GM19452 (cell line): ENCODE results near the gene NPHS2.
A peak's percentile ranks its signal among the peaks of the same experiment; 100 is the strongest.

Experiments used
- ATAC-seq: cut with Tn5 transposase; IDR thresholded peaks from one replicate; pipeline ENCODE4 v1.9.1; 2021; ENCODE audit not compliant: unreplicated experiment

The NPHS2 gene

GRCh38 chr1:179575497-179576314 lies at the start of gene NPHS2:
Gene NPHS2 (minus strand): TSS chr1:179575948. CDS start chr1:179575864, 84 bp downstream.
- no peak for ATAC-seq

- ATAC-seq = no peak
Measured at GRCh38 chr1:179612361-179612760, 36.6 kb upstream of the NPHS2 start.

DNA sequence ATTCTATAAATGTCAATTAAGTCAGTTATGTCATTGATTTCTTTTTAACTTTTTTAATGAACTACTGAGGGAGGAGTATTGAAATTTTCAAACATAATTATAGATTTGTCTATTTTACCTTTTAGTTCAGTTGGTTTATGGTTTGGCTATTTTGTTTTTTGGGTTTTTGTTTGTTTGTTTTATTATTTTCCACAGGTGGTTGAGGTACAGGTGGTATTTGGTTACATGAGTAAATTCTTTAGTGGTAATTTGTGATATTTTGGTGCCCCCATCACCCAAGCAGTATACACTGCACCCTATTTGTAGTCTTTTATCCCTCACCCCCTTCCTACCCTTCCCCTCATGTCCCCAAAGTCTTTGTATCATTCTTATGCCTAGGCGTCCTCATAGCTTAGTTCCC lies 25.3 kb upstream of the NPHS2 start:
- no peak for ATAC-seq

- no peak for ATAC-seq
Measured at GRCh38 chr1:179599623-179600249, 24.0 kb upstream of the NPHS2 start.

DNA sequence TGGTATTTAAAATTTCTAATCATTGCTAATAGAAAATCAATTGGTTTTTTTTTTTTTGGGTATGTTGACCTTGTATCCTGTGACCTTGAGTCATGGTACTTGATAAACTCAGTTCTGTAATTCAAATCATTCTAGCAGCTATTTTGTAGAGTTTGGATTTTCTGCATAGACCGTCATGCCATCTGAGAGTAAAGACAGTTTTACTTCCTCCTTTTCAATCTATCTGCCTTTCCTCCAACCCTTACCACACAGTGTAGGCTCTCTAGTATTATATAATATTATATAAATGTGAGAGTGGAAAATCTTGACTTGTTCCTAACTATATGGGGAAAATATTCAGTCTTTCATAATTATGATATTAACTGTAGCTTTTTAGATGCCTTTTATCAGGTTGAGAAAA lies 22.9 kb upstream of the NPHS2 start:
- no peak for ATAC-seq

GRCh38 chr1:179591592-179592580 lies 16.1 kb upstream of the NPHS2 start, which contains the start of gene TDRD5:
Gene TDRD5 (plus strand): TSS chr1:179591832. CDS start chr1:179592616, 784 bp downstream.
- ATAC-seq = no peak

GRCh38 chr1:179591253-179591591 lies 15.5 kb upstream of the NPHS2 start:
- no peak for ATAC-seq

DNA sequence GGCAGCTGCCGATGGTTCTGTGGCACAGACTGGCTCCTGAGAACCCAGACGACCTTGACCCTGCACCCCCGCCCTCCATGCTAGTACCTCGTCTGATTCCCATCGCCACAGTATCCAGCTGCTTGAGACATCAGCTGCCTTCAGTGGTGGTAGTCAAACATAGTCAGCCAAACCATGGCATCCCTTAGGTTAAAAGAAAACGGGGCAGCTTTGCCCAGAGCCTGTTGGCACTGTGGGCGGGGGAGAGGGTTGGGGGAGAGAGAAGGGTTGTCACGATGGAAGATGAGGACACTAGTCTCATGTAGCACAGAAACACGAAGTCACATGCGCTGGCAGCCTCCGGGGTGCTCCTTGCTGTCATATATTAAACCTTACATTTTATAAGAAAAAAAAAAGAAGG lies 14.9 kb upstream of the NPHS2 start:
- no peak for ATAC-seq

- ATAC-seq = no peak
Measured at GRCh38 chr1:179589509-179589908, 13.8 kb upstream of the NPHS2 start.

GRCh38 chr1:179588425-179589024 lies 12.8 kb upstream of the NPHS2 start:
- ATAC-seq = no peak

- ATAC-seq = no peak
Measured at GRCh38 chr1:179587336-179587735, 11.6 kb upstream of the NPHS2 start.

DNA sequence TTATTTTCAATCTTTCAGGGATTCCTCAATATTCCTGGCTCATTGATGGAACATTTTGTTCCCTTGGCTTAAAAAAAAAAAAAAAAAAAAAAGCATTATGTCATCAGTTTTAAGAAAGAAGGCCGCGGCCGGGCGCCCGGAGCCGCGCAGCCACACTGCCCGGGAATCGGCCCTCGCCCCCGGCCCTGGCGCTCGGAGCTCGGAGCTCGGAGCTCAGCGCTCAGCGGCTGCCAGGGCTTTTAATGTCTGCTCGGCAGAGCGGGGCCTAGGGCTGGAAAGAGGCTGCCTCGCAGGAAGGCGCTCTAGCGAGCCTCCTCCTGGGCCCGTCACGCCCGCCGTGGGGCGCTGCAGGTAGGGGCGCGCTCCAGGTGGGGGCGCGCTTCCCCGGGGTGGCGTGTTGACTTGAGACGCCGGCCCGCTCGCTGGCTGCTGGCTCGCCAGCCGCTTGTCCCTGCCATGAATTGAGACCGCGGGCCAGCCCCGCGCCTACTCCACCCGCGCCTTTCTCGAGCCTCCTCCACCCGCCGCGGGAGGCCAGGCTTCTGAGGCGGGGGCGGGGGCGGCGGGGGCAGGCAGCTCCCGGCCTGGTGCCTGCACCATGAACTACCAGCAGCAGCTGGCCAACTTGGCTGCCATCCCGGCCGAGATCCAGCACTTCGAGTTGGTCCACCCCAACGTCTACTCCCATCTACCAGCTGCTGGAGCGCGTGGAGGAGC lies 10.5 kb upstream of the NPHS2 start:
- ATAC-seq = no peak

DNA sequence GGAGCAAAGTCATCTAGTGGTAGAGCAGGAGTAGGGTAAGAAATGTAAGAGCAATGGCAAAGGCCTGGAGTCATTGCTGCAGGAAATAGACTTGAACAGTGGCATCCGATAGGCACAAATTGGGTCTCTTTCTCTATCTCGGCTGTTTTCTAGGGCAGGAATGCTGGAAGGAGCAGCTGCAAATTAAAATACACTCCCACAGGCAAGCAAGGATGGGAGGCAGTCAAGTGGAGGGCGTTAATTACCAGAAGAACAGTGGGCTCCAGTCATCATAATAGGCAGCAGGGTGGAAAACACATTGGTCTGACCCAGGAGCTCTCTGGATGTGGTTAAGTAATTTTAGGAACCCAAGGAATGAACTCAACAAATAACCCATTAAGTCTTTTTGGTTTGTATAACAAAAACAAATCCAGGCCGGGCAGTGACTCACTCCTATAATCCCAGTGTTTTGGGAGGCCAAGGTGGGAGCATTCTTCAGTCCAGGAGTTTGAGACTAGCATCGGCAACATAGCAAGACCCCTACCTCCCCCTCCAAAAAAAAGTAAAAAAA lies 8.1 kb upstream of the NPHS2 start:
- no peak for ATAC-seq

- no peak for ATAC-seq
Measured at GRCh38 chr1:179576509-179576908, 761 bp upstream of the NPHS2 start.

DNA sequence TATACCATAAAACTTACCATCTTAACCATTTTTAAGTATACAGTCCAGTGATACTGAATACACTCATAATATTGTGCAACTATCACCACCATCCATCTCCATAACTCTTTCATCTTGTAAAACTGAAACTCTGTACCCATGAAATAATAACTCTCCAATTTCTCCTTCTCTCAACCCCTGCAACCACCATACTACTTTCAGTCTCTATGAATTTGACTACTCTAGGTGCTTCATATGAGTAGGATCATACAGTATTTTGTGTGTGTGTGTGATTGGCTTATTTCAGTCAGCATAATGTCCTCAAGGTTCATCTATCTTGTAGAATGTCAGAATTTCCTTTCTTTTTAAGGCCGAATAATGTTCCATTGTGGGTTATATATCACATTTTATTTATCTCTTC lies 17.7 kb downstream of the NPHS2 start:
- no peak for ATAC-seq

- no peak for ATAC-seq
Measured at GRCh38 chr1:179554427-179554826, 21.3 kb downstream of the NPHS2 start.

DNA sequence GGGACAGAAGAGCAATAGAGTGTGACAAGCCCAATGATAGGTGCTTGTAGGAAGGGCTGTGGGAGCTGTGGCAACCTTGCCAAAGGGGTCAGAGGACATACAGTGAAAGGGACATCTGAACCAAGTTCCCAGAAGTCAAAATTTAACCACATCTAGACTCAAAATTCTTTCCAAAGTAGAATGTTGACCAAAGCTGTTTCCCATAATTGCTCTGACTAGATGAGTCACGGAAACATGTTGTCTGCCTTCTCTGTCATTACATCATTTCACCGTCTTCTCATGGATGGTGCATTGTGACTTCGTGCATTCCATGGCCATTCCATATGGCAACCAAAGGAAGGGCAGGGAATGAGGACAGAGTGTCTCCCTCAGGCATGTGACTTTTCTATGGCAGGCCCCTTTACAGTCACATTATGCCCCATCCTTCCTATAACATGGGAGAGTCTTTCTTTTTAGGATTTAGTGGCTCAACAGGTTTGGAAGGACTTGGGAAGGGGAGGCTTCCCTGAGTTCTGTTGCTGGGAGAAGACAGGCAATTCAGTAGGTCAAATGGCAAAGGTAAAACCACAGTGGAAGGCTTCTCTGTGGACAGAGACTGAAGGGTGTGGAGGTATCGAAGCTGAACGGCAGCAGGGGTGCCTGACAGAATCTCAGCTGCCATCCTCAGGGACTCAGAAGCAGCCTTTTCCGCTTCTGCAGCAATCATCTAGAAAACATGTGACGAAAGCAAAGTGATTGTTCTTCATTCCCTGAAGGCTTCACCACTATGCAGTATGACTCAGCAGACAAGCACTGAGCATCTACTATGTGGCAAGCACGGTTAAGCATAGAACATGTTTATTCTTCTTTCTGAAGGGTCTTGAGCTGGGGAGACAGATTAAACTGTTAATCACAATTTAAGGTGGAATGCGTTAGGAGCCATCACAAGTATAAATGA lies 24.7 kb downstream of the NPHS2 start:
- ATAC-seq = peak; percentile 64

GRCh38 chr1:179549368-179549700 lies 26.4 kb downstream of the NPHS2 start:
- no peak for ATAC-seq
